ENCODE results near the gene SYNM.
A peak's percentile ranks its signal among the peaks of the same experiment; 100 is the strongest.

Gene SYNM

GRCh38 chr15:99084965-99085364 is 19.9 kb upstream of the SYNM start:
- no peak for DNase-seq (ENCODE audit: low read depth)

- peak; percentile 55 for DNase-seq (ENCODE audit: low read depth)
These were observed 19.2 kb upstream of the SYNM start for GRCh38 chr15:99085413-99086326.

- peak; percentile 65 for DNase-seq (ENCODE audit: low read depth)
These were observed 18.6 kb upstream of the SYNM start for GRCh38 chr15:99086327-99086667.

GRCh38 chr15:99087405-99087943 is 17.4 kb upstream of the SYNM start:
- no peak for DNase-seq (ENCODE audit: low read depth)

GRCh38 chr15:99090011-99090699 is 14.7 kb upstream of the SYNM start:
- DNase-seq (ENCODE audit: low read depth), result no peak

- no peak for DNase-seq (ENCODE audit: low read depth)
These were observed 13.9 kb upstream of the SYNM start for GRCh38 chr15:99090938-99091337.

- no peak for DNase-seq (ENCODE audit: low read depth)
These were observed 12.2 kb upstream of the SYNM start for GRCh38 chr15:99092554-99093172.

GRCh38 chr15:99095626-99096025 is 9.3 kb upstream of the SYNM start:
- no peak for DNase-seq (ENCODE audit: low read depth)

- no peak for DNase-seq (ENCODE audit: low read depth)
These were observed 8.5 kb upstream of the SYNM start for GRCh38 chr15:99096173-99096893.

GRCh38 chr15:99096894-99097426 is 7.9 kb upstream of the SYNM start:
- DNase-seq (ENCODE audit: low read depth), result no peak

- DNase-seq (ENCODE audit: low read depth), result no peak
These were observed 7.2 kb upstream of the SYNM start for GRCh38 chr15:99097441-99098410.

- DNase-seq (ENCODE audit: low read depth), result no peak
These were observed 6.5 kb upstream of the SYNM start for GRCh38 chr15:99098426-99098825.

- no peak for DNase-seq (ENCODE audit: low read depth)
These were observed 5.9 kb upstream of the SYNM start for GRCh38 chr15:99098991-99099390.

- DNase-seq (ENCODE audit: low read depth), result no peak
These were observed 5.2 kb upstream of the SYNM start for GRCh38 chr15:99099661-99100060.

- peak; percentile 59 for DNase-seq (ENCODE audit: low read depth)
These were observed 4.4 kb upstream of the SYNM start for GRCh38 chr15:99100245-99101173.

- DNase-seq (ENCODE audit: low read depth), result no peak
These were observed 3.4 kb upstream of the SYNM start for GRCh38 chr15:99101501-99101900.

GRCh38 chr15:99102332-99103235 is 2.3 kb upstream of the SYNM start:
- no peak for DNase-seq (ENCODE audit: low read depth)

- no peak for DNase-seq (ENCODE audit: low read depth)
These were observed 1.6 kb upstream of the SYNM start for GRCh38 chr15:99103279-99103678.

Data from fibroblast of gingiva (primary cell).